Muscle layer of duodenum (tissue), 2 donors: ENCODE measurements around the gene RAB6B.
"Not testable (repeated sequence)": the region's sequence is repeated elsewhere in the genome, so short reads cannot be mapped to it uniquely, and the experiment has no call there.

Source experiments
- H3K27ac ChIP-seq: one replicate; pipeline ENCODE4 v1.7.0; 2013; ENCODE audit warnings: mild to moderate bottlenecking, low read length
- H3K27me3 ChIP-seq: one replicate; pipeline ENCODE4 v1.7.0; 2013; ENCODE audit warnings: low read depth, mild to moderate bottlenecking, control low read depth, low read length
- H3K36me3 ChIP-seq, 2 donors: one replicate each; pipeline ENCODE4 v1.7.0; 2013; ENCODE audit warnings: low read length in 2 of 2, control low read depth in 1 of 2, mild to moderate bottlenecking in 1 of 2; ENCODE audit not compliant: insufficient read depth in 2 of 2, control insufficient read depth in 1 of 2
- H3K4me1 ChIP-seq, 2 donors: one replicate each; pipeline ENCODE4 v1.7.0; 2013; ENCODE audit warnings: low read length in 2 of 2, mild to moderate bottlenecking in 2 of 2, control low read depth in 1 of 2, moderate library complexity in 1 of 2; ENCODE audit not compliant: insufficient read depth in 2 of 2, control insufficient read depth in 1 of 2
- H3K4me3 ChIP-seq, 2 donors: one replicate each; pipeline ENCODE4 v1.7.0; 2013; ENCODE audit warnings: low read length in 2 of 2, low read depth in 1 of 2, mild to moderate bottlenecking in 1 of 2
- H3K9me3 ChIP-seq, 2 donors: one replicate each; pipeline ENCODE4 v1.7.0; 2013; ENCODE audit warnings: low read length in 2 of 2, control low read depth in 1 of 2, mild to moderate bottlenecking in 1 of 2; ENCODE audit not compliant: control insufficient read depth in 1 of 2
- donor health status: healthy.

Gene RAB6B

GRCh38 chr3:133780756-133781155 is 114.9 kb downstream of the RAB6B start:
- not testable (repeated sequence) for H3K36me3 ChIP-seq, H3K27ac ChIP-seq, H3K4me1 ChIP-seq, H3K27me3 ChIP-seq, H3K4me3 ChIP-seq, H3K9me3 ChIP-seq

DNA sequence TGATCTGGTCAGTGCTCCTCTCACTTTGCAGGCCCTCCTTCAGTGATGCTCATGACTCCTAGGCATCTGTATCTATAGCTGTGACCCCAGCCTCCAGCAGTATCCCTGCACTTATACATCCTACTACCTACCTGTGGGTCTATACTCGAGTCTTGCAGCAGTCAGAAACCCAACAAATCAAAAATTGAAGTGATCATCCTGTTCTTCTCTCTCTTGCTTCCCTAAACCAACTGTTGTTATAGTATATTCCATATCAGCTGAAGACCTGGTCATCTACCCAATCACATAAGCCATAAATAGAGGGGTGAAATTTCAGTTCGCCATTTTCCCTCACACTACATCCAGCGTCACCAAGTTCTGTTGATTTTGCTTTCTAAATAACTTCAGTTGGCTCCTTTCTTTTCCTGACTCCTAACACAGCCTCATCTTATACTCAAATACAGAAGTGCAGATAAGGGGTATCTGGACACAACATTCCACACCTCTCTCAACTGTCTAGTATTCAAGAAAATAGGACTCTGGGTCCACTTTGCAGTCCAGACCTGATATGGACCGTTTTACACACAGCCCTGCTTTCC is 116.0 kb downstream of the RAB6B start:
- Histone ChIP-seq H3K9me3 (no peaks in the 10 kb centered on the region), H3K27ac (no peak overlapping the region), H3K4me3 (no peak overlapping the region), H3K27me3 (no peaks in the 10 kb centered on the region), H3K36me3 (no peaks in the 10 kb centered on the region), H3K4me1 (no peaks in the 10 kb centered on the region)

- H3K36me3 ChIP-seq, result no peaks in the 10 kb centered on the region
- H3K4me3 ChIP-seq, result no peak overlapping the region
Observed at GRCh38 chr3:133777807-133778568, 117.7 kb downstream of the RAB6B start.

GRCh38 chr3:133776794-133777438 is 118.8 kb downstream of the RAB6B start:
- H3K4me1 ChIP-seq, result no peaks in the 10 kb centered on the region
- H3K27me3 ChIP-seq, result no peaks in the 10 kb centered on the region
- no peak overlapping the region for H3K4me3 ChIP-seq
- no peaks in the 10 kb centered on the region for H3K9me3 ChIP-seq
- H3K36me3 ChIP-seq, result no peaks in the 10 kb centered on the region
- H3K27ac ChIP-seq, result no peak overlapping the region

More at GRCh38 chr3:133777807-133778568, 117.7 kb downstream of the RAB6B start:
- H3K9me3 ChIP-seq, result no peaks in the 10 kb centered on the region
- no peaks in the 10 kb centered on the region for H3K4me1 ChIP-seq
- H3K27me3 ChIP-seq, result no peaks in the 10 kb centered on the region
- H3K27ac ChIP-seq, result no peak overlapping the region

DNA sequence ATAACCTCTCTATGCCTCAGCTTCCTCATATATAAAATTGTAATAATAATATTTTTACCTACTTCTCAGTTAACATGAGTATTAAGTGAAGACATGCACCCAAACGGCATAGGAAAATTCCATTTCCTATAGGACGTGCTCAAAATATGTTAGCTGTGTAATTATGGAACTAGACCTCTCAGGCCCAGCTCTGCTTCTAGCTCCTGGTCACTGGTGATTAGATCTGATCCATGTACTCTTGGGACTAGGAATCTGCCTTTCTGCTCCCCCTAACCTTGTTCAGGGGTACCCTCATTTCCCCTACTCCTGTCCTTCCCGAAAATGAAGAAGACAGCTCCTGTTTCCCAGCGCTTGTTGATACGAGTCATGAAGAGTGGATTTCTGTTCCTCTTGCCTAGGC is 119.8 kb downstream of the RAB6B start:
- Histone ChIP-seq H3K27ac (no peak overlapping the region), H3K9me3 (no peaks in the 10 kb centered on the region), H3K4me3 (no peak overlapping the region), H3K27me3 (no peaks in the 10 kb centered on the region), H3K4me1 (no peaks in the 10 kb centered on the region), H3K36me3 (no peaks in the 10 kb centered on the region)

DNA sequence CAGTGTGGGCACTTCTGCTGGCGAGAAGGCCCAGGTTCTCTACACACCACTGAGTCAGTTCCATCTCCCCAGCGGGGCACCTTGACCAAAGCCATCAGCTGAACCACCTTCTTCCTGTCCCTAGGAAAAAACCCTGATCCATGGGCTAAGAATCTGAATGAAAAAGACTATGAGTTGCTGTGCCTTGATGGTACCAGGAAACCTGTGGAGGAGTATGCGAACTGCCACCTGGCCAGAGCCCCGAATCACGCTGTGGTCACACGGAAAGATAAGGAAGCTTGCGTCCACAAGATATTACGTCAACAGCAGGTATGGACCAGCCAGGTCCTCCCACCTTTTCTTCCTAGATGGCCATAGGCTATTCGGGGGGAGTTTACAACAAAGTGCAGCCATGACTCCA is 120.4 kb downstream of the RAB6B start:
- H3K36me3 ChIP-seq, result no peaks in the 10 kb centered on the region
- H3K4me3 ChIP-seq, result no peak overlapping the region
- no peaks in the 10 kb centered on the region for H3K9me3 ChIP-seq
- H3K27ac ChIP-seq, result no peak overlapping the region
- H3K27me3 ChIP-seq, result no peaks in the 10 kb centered on the region
- no peaks in the 10 kb centered on the region for H3K4me1 ChIP-seq
